GM21423 (cell line): ENCODE results near the gene ARPC3.
"Not testable (repeated sequence)": the region's sequence is repeated elsewhere in the genome, so short reads cannot be mapped to it uniquely, and the experiment has no call there.

Source experiments
- ATAC-seq: cut with Tn5 transposase; IDR thresholded peaks from one replicate; pipeline ENCODE4 v1.9.1; 2021; ENCODE audit warnings: mild to moderate bottlenecking, moderate library complexity; ENCODE audit not compliant: unreplicated experiment

The ARPC3 gene

DNA sequence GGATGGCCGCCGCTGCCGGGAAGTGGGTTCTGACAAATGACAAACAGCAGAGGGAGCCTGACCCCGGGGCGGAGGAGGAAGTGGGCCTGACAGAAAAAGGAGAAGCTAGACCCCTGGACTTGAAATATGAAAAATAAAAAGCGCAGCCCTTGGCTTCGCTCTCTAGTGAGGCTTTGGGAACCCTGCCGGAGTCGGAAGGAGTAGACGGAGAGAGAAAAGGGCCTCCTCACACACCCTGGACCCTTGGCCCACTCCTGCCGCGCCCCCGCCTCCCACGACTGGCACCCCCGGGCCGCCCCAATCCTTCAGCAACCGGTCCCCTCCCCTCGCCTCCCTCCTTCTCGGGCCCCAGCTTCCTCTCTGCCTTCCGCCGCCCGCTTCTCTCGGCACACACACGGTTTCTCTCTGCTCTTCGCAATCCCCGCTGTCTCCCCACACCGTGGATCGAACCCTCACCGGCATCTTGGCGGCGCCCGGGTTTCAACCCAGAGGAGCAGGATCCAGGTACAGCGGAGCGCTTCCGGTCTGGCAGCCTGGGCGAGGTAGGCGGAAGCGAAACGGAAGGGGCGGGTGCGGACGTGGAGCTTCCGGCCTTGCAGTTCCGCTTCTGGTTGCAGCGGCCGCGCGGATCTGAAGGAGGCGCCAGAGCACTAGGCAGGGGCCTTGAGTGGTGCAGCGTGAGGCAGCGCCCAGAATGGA, at the start of gene ARPC3:
Gene ARPC3 (minus strand): TSS at position 539 of the 699 bp plus-strand sequence. CDS start 77 bp downstream, at position 462.
- peak; percentile 94 for ATAC-seq

DNA sequence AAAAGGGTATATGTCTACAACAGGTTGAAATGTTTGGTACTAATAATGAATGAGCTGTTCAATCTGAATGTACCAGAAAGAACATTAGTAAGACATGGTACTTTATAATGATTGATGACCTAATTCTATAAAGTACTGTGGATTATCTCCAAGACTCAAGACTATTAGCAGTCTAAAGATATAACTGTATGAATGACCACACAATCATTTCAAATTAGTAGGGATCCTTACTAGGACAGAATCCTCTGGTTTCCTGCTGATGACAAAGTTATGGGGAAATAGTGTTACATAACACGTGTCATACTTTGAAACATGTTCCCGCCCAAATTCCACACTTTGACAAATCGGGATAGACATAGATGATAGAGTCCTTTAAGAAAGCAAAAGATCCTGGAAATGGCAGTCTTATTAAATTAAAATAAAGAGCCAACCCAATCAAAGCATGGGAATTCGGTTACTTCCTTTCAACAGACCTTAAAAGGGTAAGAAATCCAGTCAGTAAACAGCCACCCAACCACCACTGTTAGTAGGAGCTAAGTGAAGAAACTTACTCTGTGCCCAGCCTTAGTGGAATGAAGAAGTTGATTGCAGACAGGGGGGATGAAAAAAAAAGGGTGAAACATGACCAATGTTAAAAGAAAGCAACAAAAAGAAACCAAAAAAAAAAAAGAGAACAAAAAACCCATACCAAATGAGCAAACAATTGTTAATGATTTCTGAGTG, 49.0 kb upstream of the ARPC3 start:
- ATAC-seq = no peak

DNA sequence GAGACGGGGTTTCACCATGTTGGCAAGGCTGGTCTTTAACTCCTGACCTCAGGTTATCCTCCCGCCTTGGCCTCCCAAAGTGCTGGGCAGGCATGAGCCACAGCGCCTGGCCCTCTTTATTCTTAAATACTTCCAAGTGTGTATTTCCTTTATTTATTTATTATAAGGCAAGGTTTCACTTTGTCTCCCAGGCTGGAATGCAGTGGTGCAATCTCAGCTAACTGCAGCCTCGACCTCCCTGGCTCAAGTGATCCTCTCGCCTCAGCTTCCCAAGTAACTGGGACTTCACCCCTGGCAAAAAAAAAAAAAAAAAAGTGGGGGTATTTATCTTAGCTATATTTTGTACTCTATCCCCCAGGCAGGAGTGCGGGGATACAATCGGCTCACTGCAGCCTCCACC, 25.3 kb upstream of the ARPC3 start:
- no peak for ATAC-seq

DNA sequence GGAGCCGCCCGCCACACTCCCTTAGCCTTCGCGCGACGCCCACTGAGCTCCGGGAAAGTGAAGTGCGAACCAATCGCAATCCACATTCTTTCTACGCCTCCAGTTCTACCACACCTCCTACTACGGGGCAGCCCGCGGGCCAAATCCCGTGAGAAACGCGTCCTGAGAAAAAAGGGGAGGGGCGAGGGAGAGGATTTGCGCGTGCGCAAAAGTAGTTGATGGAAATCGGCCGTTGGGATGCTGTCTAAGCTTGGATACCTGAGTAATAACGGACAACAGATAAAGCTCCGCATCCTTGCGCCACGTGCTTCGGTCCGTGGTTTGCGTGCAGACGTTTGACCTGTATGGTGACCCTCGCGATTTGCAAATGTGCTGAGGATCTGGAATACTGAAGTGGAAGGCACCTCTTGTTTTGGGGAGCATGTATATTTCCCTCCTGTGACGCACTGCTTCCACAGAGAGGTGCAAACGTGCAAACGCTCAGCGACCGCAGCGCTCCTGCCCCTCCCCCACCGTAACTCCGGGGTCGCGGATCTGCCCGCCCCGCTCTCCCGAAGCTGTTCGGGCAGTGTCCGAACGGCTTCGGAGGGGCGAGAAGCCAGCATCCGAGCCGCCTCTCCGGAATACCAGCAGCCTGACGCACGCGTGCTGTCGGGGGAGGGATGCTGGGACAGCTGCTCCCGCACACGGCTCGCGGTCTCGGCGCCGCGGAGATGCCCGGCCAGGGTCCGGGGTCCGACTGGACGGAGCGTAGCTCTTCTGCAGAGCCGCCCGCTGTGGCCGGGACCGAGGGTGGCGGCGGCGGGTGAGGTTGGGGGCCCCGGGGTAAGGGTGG, 18.3 kb upstream of the ARPC3 start, which contains the start of the genes FAM216A and GPN3:
Gene FAM216A (plus strand): TSS at position 632 of the 835 bp plus-strand sequence. CDS start 31 bp downstream, at position 663.
Gene GPN3 (minus strand): TSS at position 44 of the 835 bp plus-strand sequence. CDS start 54 bp downstream, outside the sequence.
- ATAC-seq = peak; percentile 78

DNA sequence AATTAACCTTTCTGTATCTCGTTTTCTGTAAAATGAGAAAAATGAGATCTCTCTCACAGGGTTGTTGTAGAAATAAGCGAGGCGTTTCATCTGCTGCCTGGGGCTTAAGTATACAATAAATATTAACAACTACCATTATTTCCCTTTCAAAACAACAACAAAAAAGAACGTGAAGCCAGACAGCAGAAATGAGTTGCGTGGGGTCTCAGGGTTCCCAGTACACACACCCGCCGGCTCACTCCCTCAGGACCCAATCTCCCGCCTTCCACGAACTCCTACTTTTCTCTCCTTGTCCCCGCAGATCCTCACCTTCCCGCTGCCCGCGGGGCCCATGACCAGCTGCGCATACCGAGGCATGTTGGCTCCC, 17.7 kb upstream of the ARPC3 start:
- no peak for ATAC-seq

DNA sequence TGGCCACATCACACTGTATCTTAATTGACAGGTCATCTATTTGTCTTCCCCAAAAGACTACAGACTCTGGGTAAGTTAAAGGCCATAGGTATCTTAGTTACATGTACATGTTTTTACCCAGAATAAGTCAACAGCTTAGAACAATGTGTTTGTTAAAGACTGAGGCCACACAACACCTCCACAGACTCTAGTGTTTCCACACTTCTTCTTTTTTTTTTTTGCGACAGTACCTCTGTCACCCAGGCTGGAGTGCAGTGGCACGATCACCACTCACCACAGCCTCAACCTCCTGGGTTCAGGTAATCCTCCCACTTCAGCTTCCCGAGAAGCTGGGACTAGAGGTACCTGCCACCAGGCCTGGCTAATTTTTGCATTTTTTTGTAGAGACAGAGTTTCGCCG, 16.7 kb upstream of the ARPC3 start:
- no peak for ATAC-seq

DNA sequence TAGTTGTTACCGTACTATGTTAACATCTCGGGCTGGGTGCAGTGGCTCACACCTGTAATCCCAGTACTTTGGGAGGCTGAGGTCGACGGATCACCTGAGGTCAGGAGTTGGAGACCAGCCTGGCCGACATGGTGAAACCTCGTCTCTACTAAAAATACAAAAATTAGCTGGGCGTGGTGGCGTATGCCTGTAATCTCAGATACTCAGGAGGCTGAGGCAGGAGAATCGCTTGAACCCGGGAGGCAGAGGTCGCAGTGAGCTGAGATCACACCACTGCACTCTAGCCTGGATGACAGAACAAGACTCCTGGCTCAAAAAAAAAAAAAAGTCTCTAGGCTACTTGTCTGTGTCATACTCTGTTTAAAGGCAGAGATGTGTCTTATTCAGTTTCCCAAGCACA, 15.6 kb upstream of the ARPC3 start:
- ATAC-seq = not testable (repeated sequence)

DNA sequence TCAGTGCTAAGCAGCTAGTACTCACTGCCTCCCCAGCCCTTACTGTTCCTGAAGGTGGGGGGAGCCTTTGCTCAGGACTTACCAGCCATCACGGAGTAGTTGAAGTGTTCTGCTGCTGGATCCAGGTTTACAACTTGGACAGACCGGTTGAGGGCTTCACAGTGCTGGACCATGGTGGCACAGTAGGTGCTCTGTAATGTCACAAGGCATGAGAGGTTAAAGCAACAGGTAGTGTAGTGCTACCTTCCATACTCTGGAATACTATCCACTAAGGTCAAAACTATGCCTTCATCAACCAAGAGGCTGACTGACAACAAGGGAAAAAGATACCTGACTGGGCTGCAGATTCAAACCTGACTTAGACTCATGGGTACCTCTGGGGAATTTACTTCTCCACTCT, 14.9 kb upstream of the ARPC3 start:
- no peak for ATAC-seq

DNA sequence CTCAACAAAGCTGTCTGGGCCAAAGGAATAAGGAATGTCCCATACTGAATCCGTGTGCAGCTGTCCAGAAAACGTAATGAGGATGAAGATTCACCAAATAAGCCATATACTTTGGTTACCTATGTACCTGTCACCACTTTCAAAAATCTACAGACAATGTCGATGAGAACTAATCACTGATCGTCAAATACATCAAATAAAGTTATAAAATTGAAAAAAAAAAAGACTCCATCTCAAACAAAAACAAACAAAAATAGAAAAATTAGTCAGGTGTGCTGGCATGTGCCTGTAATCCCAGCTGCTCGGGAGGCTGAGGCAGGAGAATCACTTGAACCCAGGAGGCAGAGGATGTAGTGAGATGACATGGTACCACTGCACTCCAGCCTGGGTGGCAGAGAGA, 11.1 kb upstream of the ARPC3 start:
- not testable (repeated sequence) for ATAC-seq

DNA sequence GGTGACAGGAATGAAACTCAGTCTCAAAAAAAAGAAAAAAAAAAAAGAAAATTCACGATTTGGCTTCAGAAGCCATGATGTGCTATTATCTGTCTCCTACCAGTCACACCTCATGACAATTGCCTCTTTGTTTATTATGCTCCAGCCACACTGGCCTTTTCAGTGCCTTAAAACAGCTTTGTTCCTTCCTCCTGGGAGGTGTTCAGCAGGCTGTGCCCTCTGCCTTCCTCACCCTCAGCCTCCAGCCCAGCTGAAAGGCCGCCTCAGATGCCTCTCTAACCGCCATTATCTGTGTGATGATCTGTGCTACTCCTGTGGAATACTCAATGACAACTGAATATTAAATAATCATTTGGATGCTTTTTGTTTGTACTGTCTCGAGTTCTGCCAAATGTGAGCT, 8.6 kb upstream of the ARPC3 start:
- ATAC-seq = no peak

DNA sequence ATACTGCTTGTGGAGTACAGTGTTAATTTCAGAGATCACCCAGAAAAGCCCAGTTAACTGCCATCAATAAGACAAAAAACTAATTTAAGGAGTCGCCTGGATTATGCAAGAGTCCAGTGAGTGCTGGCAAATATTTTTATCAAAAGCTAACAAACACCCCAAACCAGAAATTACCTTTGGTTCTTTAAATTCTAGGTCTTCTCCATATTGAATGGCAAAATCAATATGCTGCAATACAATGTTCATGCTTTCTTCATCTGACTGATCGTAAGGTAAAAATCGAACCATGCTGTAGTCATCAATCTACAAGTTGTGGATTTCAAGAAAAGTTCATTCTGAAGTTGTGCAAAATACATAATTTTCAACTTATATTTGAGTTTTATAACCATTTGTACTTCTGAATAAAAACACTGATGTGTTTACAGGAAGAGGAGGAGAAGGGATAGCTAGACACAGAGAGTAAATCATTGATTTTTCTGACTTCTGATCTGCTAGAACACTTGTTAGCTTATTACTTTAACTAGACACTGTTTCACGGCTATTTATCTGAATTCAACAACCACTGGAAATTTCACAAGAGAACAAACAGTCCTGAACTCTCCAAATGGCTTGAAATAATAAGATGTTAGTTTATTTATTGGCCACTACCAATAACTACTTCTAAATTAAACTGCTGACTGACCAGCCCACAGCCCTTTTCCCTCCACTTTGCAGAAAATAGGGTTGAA, 3.6 kb upstream of the ARPC3 start:
- no peak for ATAC-seq

DNA sequence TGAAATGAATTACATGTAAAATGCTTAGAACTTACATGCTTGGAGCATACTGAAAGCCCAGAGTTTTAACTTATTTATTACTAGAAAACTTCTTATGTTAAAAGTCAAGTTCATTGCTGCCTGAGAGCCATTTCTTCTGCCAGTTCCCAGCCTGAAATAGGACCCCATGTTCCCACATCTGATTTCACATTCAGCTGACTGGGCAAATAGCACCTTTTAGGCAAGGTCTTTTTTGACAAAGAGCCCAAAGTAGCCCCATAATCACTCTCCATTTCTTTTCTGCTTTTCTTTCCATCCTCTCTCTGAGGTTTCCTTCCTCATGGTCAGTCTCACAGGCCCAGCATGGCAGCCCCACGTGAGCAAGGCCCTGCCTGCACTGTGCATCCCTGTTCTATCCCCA, 1.1 kb upstream of the ARPC3 start:
- ATAC-seq = no peak

DNA sequence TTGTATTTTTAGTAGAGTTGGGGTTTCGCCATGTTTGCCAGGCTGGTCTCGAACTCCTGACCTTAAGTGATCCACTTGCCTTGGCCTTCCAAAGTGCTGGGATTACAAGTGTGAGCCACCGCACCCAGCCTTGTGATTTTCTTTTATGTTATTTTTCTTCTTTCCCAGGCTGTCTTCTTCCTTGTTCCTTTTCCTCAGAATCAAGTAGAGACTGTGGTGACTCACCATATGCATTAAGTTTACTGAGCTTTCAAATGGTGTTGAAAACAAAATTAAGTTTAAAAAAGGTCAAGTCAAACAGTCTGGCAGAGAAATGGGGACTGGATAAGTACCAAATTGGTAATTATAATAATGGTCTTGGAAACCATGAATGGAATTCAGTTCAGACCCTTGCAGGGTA, 5.7 kb downstream of the ARPC3 start:
- no peak for ATAC-seq

DNA sequence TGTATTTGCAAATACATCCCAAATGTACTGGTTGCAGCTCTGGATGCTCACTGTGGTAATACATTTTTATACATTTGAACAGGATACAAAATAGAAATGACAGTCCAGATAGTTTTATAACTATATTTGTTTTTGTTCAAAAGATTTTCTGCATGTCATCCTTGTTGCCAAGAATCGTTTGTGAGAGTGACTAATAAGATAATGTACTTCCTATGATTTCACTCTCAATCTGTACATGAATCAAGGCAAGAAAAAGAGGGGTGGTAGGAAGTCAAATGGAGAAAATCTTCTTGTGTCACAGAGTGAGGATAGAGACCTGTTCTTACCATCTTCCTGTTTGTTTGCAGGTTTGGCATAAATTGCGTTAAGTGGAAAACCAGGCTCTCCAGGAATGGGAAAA, 13.9 kb downstream of the ARPC3 start:
- no peak for ATAC-seq

DNA sequence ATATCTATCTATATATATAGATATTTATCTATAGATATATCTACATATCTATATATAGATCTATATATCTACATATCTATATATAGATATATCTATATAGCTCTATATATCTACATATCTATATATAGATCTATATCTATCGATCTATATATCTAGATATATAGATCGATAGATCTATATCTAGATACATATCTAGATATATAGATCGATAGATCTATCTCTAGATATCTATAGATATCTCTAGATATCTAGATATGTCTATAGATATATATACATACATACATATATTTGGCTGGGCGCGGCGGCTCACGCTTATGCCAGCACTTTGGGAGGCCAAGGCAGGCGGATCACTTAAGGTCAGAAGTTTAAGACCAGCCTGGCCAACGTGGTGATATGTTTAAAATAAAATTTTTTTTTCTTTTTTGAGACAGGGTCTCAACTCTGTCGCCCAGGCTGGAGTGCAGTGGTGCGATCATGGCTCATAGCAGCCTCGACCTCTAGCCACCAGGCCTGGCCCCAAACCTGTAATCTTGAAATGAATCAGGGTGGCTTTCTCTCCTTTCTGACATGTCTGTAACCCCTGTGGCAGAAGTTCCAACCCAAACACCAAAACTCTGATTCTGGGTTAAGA, 18.1 kb downstream of the ARPC3 start:
- no peak for ATAC-seq

DNA sequence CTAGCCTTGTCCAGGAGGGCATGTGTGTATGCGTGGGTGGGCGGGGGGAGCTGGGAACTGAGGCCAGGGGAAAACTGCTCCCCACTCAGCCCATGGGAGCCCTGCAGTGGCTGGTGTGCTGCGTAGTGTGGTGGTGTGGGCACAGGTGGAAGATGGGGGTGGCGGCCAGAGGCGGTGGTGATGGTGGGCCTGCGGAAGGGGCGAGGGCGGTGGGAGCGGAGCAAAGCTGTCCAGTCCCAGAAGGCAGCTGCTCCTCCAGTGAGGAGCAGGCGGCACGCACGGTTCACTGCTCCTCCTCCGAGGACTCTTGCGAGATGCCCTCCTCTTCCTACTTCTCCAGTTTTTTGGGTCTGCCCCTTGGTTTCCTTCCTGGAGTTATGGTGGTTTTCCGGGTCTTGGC, 20.5 kb downstream of the ARPC3 start:
- ATAC-seq = not testable (repeated sequence)

DNA sequence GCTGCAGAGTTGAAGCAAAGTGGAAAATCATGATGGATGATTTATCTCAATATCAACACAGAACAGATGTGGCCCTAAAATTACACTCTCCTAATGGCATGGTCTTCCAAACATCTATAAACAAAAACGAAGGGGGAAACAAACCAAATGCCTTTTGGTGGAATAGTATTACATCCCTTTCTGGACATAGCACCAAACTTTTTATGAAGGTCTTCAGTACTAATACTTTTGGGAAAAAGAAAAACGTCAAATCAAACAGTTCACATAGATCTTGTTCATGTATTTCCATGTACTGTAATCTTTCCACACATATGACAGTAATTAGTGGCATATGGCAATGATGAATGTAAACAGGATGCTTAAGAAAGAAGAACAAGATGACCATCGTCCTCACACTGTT, 23.7 kb downstream of the ARPC3 start:
- no peak for ATAC-seq

DNA sequence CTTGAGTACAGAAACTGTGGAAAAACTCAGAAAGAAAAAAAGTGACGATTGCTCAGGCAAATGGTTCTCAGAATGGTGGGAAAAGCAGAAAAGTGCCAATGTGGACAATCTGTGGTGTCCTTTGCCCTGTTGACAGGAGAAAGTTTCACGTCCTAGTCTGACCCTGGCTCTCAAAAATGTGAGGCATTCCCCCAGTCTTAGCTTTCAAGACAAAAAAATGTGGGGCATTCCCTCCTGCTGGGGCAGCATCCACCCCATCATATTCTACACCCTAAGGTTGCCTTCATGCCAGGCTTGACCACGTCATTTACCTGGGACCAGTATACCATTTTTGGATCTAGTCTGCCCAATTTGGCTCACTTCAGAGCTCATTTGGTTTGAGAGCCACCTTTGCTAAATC, 25.9 kb downstream of the ARPC3 start:
- ATAC-seq = no peak

DNA sequence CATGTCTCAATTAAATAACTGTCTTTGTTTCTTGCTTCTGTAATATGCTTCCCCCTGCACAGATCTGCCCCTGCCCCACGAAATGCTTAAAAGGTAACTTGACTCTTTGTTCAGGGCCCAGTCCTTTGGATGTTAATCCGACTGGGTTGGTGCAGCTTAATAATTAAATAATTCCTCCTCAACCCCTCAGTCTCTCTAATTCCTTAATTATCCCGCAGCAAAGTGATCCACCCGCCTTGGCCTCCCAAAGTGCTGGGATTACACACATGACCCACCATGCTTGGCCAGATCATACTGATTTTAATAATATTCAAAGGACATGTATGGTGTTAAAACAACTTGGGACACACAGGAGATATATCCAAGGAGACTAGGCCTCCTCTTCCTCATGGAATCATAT, 28.4 kb downstream of the ARPC3 start:
- no peak for ATAC-seq

DNA sequence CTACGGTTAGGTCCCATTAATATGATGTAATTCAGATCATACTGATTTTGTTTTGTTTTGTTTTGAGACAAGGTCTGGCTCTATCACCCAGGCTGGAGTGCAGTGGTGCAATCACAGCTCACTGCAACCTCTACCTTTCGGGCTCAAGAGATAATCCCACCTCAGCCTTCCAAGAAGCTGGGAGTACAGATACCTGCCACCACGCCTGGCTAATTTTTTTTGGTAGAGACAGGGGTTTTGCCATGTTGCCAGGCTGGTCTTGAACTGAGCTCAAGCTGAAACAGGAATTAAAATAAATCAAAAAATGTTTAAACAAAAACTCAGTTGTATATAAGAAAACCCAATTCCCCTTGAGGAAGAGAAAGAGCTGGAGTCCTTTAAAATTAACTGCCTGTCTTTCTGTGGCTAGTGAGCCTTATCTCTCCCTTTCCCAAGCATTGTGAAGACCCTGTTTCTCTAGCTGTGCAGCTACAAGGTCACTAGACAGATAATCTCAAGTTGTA, 28.9 kb downstream of the ARPC3 start:
- no peak for ATAC-seq
